GM12878 (cell line): ENCODE data around the gene ARFRP1. TPM values are rescaled to one million over a fixed set of nuclear protein-coding genes. Genes with fewer than 3 reads are reported as not detected.

Experiments
- ATAC-seq: fragments of 200-7000 bp; cut with Tn5 transposase; 3 replicates; pipeline ENCODE4 v1.9.1; 2020; ENCODE audit warnings: mild to moderate bottlenecking, moderate library complexity
- BruUV-seq: library from RNA; stranded (reverse); fragments of 400-500 nt; replicated peaks from 2 replicates; lab custom pipeline; 2021; lab: Mats Ljungman, UMichigan
- CTCF ChIA-PET: fragments of 300-600 bp; sonication (Branson Sonifier 250); formaldehyde crosslinking; extraction: SDS; loops from one replicate; lab custom pipeline; 2021; ENCODE audit warnings: inconsistent platforms; lab: Yijun Ruan, JAX
- POLR2A ChIA-PET: fragments of 350-600 bp; formaldehyde crosslinking; extraction: SDS; loops from one replicate; lab custom pipeline; 2021; ENCODE audit warnings: inconsistent platforms; lab: Charles Lee
- RAD21 ChIA-PET: fragments of 300-600 bp; sonication (Branson Sonifier 250); formaldehyde crosslinking; loops from one replicate; lab custom pipeline; 2023; ENCODE audit warnings: antibody characterized with exemption; ENCODE audit not compliant: unreplicated experiment; lab: Charles Lee
- SMC1A ChIA-PET: fragments of 300-600 bp; sonication (Branson Sonifier 250); formaldehyde crosslinking; loops from one replicate; lab custom pipeline; 2023; ENCODE audit not compliant: unreplicated experiment, uncharacterized antibody; lab: Charles Lee
- DNase-seq: peaks from one replicate; pipeline ENCODE4 v3.0.0-alpha.2; 2011; ENCODE audit warnings: low read depth, low spot score
- FAIRE-seq: peaks from 3 replicates; lab custom pipeline; 2011; peaks lifted over from hg19 to GRCh38; lab: Jason Lieb, UNC
- H2AFZ ChIP-seq: 2 replicates; pipeline ENCODE4 v1.6.0; 2011; ENCODE audit warnings: low read depth, low read length, control low read depth; ENCODE audit not compliant: control insufficient read depth
- H3K27ac ChIP-seq: 2 replicates; pipeline ENCODE4 v1.5.1; 2011; ENCODE audit warnings: control low read depth; ENCODE audit not compliant: control insufficient read depth, insufficient read depth
- H3K27me3 ChIP-seq, 2 experiments: replicated peaks in 1 of 2; 2 replicates each; pipeline versions ENCODE4 v1.6.0 to v1.6.1; 2011; ENCODE audit warnings: low read length in 1 of 2; ENCODE audit not compliant: control insufficient read depth in 2 of 2, insufficient read depth in 2 of 2
- H3K36me3 ChIP-seq, 2 experiments: 2 replicates each; pipeline ENCODE4 v1.5.1; 2011; ENCODE audit warnings: low read length in 1 of 2; ENCODE audit not compliant: control insufficient read depth in 2 of 2, insufficient read depth in 2 of 2
- H3K4me1 ChIP-seq: 2 replicates; pipeline ENCODE4 v1.6.1; 2011; ENCODE audit warnings: mild to moderate bottlenecking, low read length, moderate library complexity, mixed read lengths; ENCODE audit not compliant: control insufficient read depth, insufficient read depth
- H3K4me2 ChIP-seq: 2 replicates; pipeline ENCODE4 v1.6.0; 2011; ENCODE audit warnings: control low read depth; ENCODE audit not compliant: control insufficient read depth, insufficient read depth
- H3K4me3 ChIP-seq: fragments of 200-600 bp; sonication (generic); 2 replicates; pipeline ENCODE4 v1.5.1; 2016
- H3K79me2 ChIP-seq: 2 replicates; pipeline ENCODE4 v1.6.0; 2011; ENCODE audit warnings: low read length; ENCODE audit not compliant: control insufficient read depth, insufficient read depth
- H3K9ac ChIP-seq: 2 replicates; pipeline ENCODE4 v1.8.0; 2011; ENCODE audit warnings: low read length, control low read depth, mixed read lengths; ENCODE audit not compliant: control insufficient read depth, insufficient read depth
- H3K9me3 ChIP-seq: replicated peaks from 3 replicates; pipeline ENCODE4 v1.5.1; 2011; ENCODE audit warnings: mild to moderate bottlenecking, low read length; ENCODE audit not compliant: control insufficient read depth, insufficient read depth
- H4K20me1 ChIP-seq: 2 replicates; pipeline ENCODE4 v1.6.0; 2011; ENCODE audit not compliant: control insufficient read depth, insufficient read depth
- BHLHE40 ChIP-seq, 2 experiments: fragments of 450-650 bp in 1 of 2; IDR thresholded peaks; 2 replicates each; pipeline ENCODE4 v1.6.1; 2011 to 2017; ENCODE audit warnings: low read depth in 2 of 2, borderline replicate concordance in 1 of 2, improper control_type of control experiment in 1 of 2, low read length in 1 of 2, mild to moderate bottlenecking in 1 of 2
- CEBPZ ChIP-seq: fragments of 150-350 bp; IDR thresholded peaks from 2 replicates; pipeline ENCODE4 v1.6.1; 2016; ENCODE audit warnings: low read depth, low read length
- CREM ChIP-seq: IDR thresholded peaks from 2 replicates; pipeline ENCODE4 v1.6.1; 2014; ENCODE audit warnings: antibody characterized with exemption, low read depth
- KDM1A ChIP-seq: fragments of 200-600 bp; sonication (generic); IDR thresholded peaks from 2 replicates; pipeline ENCODE4 v1.6.1; 2016; ENCODE audit warnings: borderline replicate concordance
- POLR2A ChIP-seq: IDR thresholded peaks from 2 replicates; pipeline ENCODE4 v1.6.1; 2011; ENCODE audit warnings: low read depth, mild to moderate bottlenecking, low read length
- RELB ChIP-seq: fragments of 450-650 bp; IDR thresholded peaks from 2 replicates; pipeline ENCODE4 v1.6.1; 2017; ENCODE audit warnings: low read depth, mild to moderate bottlenecking, moderate library complexity
- SIN3A ChIP-seq: IDR thresholded peaks from 2 replicates; pipeline ENCODE4 v1.6.1; 2012; ENCODE audit warnings: low read depth, low read length, improper control_type of control experiment
- WGBS: methylation state at CpG from one replicate; pipeline ENCODE4 v1.1.6; 2016; ENCODE audit warnings: low lambda C conversion rate; ENCODE audit not compliant: insufficient replicate concordance, insufficient coverage; ENCODE audit errors: missing lambda C conversion rate; 5-methylcytosine and 5-hydroxymethylcytosine counted together
- in situ Hi-C: fragments of 300-500 bp; cut with MboI; formaldehyde crosslinking; loops from 9 replicates; pipeline ENCODE4 v1.14.3; 2018; ENCODE audit warnings: mixed read lengths
- intact Hi-C: fragments of 100-400 bp; cut with micrococcal nuclease; formaldehyde crosslinking; loops from one replicate; pipeline ENCODE4 v1.14.2; 2022; ENCODE audit not compliant: unreplicated experiment
- polyA plus RNA-seq, 11 experiments: library from polyadenylated mRNA; depleted of rRNA in 4 of 11; unstranded in 6 of 11; stranded (reverse) in 5 of 11; fragments of >200 nt; fragmentation: Nextera tagmentation in 4 of 11; fragmentation: Illumina TruSeq in 1 of 11; extraction: Ambion mirVana in 4 of 11; extraction: Trizol in 1 of 11; gene quantifications; 1 replicate in 1 of 11; 2 replicates in 10 of 11; pipeline versions ENCODE4 v1.2.1 to v1.2.3, GENCODE V29; 2011 to 2016; ENCODE audit warnings: inconsistent platforms in 2 of 11, missing spikeins in 2 of 11, low read depth in 1 of 11
- total RNA-seq, 4 experiments: library from RNA; depleted of rRNA in 3 of 4; stranded (reverse); fragments of >200 nt in 3 of 4; fragmentation: Illumina TruSeq in 1 of 4; extraction: Trizol in 1 of 4; gene quantifications; 2 replicates each; pipeline versions ENCODE4 v1.2.1 to v1.2.3, GENCODE V29; 2013 to 2021

Gene ARFRP1
- total and polyA plus RNA-seq, 10 of the 15 experiments (the other 5 are each of a cell fraction or from before 2014, with no cell fraction given): 0.37 to 71.7 (median 34.6) TPM

- no peak overlapping the region for H2AFZ ChIP-seq
- no peaks in the 10 kb centered on the region for H4K20me1 ChIP-seq
- TF ChIP-seq POLR2A (peak; percentile 50), BHLHE40 (IDR thresholded peaks at IDR 0.05; ENCODE audit: borderline replicate concordance in 1 of 2, low read depth in 2 of 2, low read length in 1 of 2) (no peak)
- no peaks in the 10 kb centered on the region for H3K4me1 ChIP-seq
- intact Hi-C loops (no loop called here), in situ Hi-C loops (no loop called here)
- BruUV-seq: no TSS peak
- H3K36me3 ChIP-seq: no peaks in the 10 kb centered on the region
- ATAC-seq (no peak), FAIRE-seq (no peak), DNase-seq (no peak)
- no peak overlapping the region for H3K4me2 ChIP-seq
- H3K27me3 ChIP-seq: no peaks in the 10 kb centered on the region
- ChIA-PET POLR2A (no interaction called here), RAD21 (no interaction called here), CTCF (no interaction called here), SMC1A (interaction anchor here (1.5 kb wide), 1 partner anchor 151 kb away, joined by 3 read pairs; no protein-coding TSS in a partner anchor)
- H3K79me2 ChIP-seq: no peaks in the 10 kb centered on the region
- WGBS: 87% methylated on average over 29 of the region's 31 CpGs
- H3K9me3 ChIP-seq: no peaks in the 10 kb centered on the region
- H3K27ac ChIP-seq: no peak overlapping the region
- H3K4me3 ChIP-seq: no peak overlapping the region
- no peak overlapping the region for H3K9ac ChIP-seq
Observed at GRCh38 chr20:63688228-63689045, 19.3 kb downstream of the ARFRP1 start.

DNA sequence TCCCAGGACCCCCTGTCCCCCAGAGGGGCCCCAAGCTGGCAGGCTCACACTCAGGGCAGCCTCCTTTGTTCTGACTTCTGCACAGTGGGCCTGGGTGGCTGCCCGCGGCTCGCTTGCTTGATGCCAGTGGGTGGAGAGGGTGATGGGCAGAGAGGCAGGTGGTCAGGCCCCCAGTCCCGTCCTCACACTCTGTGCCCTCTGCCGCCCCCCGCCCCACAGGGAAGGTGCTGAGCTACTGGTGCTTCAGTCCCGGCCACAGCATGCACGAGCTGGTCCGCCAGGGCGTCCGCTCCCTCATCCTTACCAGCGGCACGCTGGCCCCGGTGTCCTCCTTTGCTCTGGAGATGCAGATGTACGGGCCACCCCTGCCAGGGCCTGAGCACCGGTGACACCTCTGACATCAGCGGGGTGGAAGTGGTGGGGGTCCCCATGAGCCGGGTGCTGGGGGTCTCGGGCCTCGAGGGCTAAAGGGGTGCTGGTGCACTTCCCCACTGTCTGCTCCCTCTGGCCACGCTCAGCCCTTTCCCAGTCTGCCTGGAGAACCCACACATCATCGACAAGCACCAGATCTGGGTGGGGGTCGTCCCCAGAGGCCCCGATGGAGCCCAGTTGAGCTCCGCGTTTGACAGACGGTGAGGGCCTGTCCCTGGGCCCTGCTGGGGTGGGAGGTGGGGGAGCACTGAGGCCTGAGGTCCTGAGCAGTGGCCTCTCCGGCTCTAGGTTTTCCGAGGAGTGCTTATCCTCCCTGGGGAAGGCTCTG lies 20.2 kb downstream of the ARFRP1 start:
- Histone ChIP-seq H3K9me3 (no peaks in the 10 kb centered on the region), H3K9ac (no peak overlapping the region), H3K4me2 (no peak overlapping the region), H4K20me1 (no peaks in the 10 kb centered on the region), H2AFZ (no peak overlapping the region), H3K79me2 (no peaks in the 10 kb centered on the region), H3K4me3 (no peak overlapping the region), H3K36me3 (no peaks in the 10 kb centered on the region), H3K4me1 (no peaks in the 10 kb centered on the region), H3K27me3 (no peaks in the 10 kb centered on the region), H3K27ac (no peak overlapping the region)
- SMC1A ChIA-PET: interaction anchor here (1.5 kb wide), 1 partner anchor 150 kb away, joined by 3 read pairs; no protein-coding TSS in a partner anchor
- no TSS peak for BruUV-seq
- in situ Hi-C loops: no loop called here
- RAD21 ChIA-PET: no interaction called here
- DNase-seq: no peak
- intact Hi-C loops: no loop called here
- WGBS: 88% methylated on average over 28 of the region's 29 CpGs
- ATAC-seq: no peak
- CTCF ChIA-PET: no interaction called here
- POLR2A ChIA-PET: no interaction called here
- FAIRE-seq: no peak
- TF ChIP-seq KDM1A: no peak
- no peak for TF ChIP-seq RELB
- no peak for TF ChIP-seq SIN3A
- TF ChIP-seq CEBPZ: no peak
- no peak for TF ChIP-seq CREM
